OCI-LY1 (cell line): ENCODE data around the gene CNGA1.
"Not testable (repeated sequence)": the region's sequence is repeated elsewhere in the genome, so short reads cannot be mapped to it uniquely, and the experiment has no call there.

ENCODE experiments used
- H2AFZ ChIP-seq: fragments of 200-600 bp; sonication (generic), shearing (Covaris generic); 2 replicates; pipeline ENCODE4 v1.6.0; 2014; ENCODE audit warnings: antibody characterized with exemption, mild to moderate bottlenecking, low read length
- H3F3A ChIP-seq: fragments of 200-600 bp; sonication (generic), shearing (Covaris generic); 2 replicates; pipeline ENCODE4 v1.6.0; 2014; ENCODE audit warnings: mild to moderate bottlenecking, antibody characterized with exemption, low read length, moderate library complexity; ENCODE audit not compliant: insufficient read depth
- H3K27ac ChIP-seq: fragments of 200-600 bp; sonication (generic); 2 replicates; pipeline ENCODE4 v1.5.1; 2014; ENCODE audit warnings: low read length, mixed run types, mild to moderate bottlenecking, low read depth; ENCODE audit not compliant: poor library complexity, severe bottlenecking
- H3K27me3 ChIP-seq: fragments of 200-600 bp; sonication (generic); 2 replicates; pipeline ENCODE4 v1.6.0; 2014; ENCODE audit warnings: antibody characterized with exemption, mild to moderate bottlenecking, low read length, moderate library complexity; ENCODE audit not compliant: insufficient read depth
- H3K36me3 ChIP-seq: fragments of 200-600 bp; sonication (generic); 2 replicates; pipeline ENCODE4 v1.6.1; 2014; ENCODE audit warnings: mild to moderate bottlenecking, antibody characterized with exemption, low read length, moderate library complexity, mixed read lengths; ENCODE audit not compliant: insufficient read depth
- H3K4me1 ChIP-seq: fragments of 200-600 bp; sonication (generic); 2 replicates; pipeline ENCODE4 v1.5.1; 2014; ENCODE audit warnings: mild to moderate bottlenecking, low read length, moderate library complexity; ENCODE audit not compliant: insufficient read depth, severe bottlenecking
- H3K4me2 ChIP-seq: fragments of 200-600 bp; sonication (generic), shearing (Covaris generic); 2 replicates; pipeline ENCODE4 v1.6.1; 2014; ENCODE audit warnings: low read length
- H3K4me3 ChIP-seq: fragments of 200-600 bp; sonication (generic); 2 replicates; pipeline ENCODE4 v1.5.1; 2014; ENCODE audit warnings: low read length, low read depth, mild to moderate bottlenecking, mixed read lengths; ENCODE audit not compliant: poor library complexity, severe bottlenecking
- H3K79me2 ChIP-seq: fragments of 200-600 bp; shearing (Covaris generic); 2 replicates; pipeline ENCODE4 v1.6.1; 2016; ENCODE audit warnings: mixed run types, low read length, mixed read lengths; ENCODE audit not compliant: insufficient read depth
- H3K9ac ChIP-seq: fragments of 200-600 bp; sonication (generic), shearing (Covaris generic); 2 replicates; pipeline ENCODE4 v1.6.1; 2014; ENCODE audit warnings: mild to moderate bottlenecking, low read length, mixed read lengths
- H3K9me2 ChIP-seq: fragments of 200-600 bp; sonication (generic), shearing (Covaris generic); 2 replicates; pipeline ENCODE4 v1.6.1; 2014; ENCODE audit warnings: low read depth, mild to moderate bottlenecking, low read length, mixed read lengths
- H3K9me3 ChIP-seq: fragments of 200-600 bp; shearing (Covaris generic); 2 replicates; pipeline ENCODE4 v1.6.1; 2014; ENCODE audit warnings: low read length, mixed read lengths
- H4K20me1 ChIP-seq: fragments of 200-600 bp; sonication (generic), shearing (Covaris generic); 2 replicates; pipeline ENCODE4 v1.6.0; 2016; ENCODE audit warnings: mild to moderate bottlenecking, low read length; ENCODE audit not compliant: insufficient read depth
- CTCF ChIP-seq: fragments of 200-600 bp; sonication (generic), shearing (Covaris generic); IDR thresholded peaks from 2 replicates; pipeline ENCODE4 v1.5.1; 2017; ENCODE audit warnings: mild to moderate bottlenecking, antibody characterized with exemption, low read length, moderate library complexity, mixed read lengths
- EZH2 ChIP-seq: fragments of 200-600 bp; sonication (generic), shearing (Covaris generic); IDR thresholded peaks from 2 replicates; pipeline ENCODE4 v1.8.0; 2017; ENCODE audit warnings: borderline replicate concordance, mixed run types, mild to moderate bottlenecking, antibody characterized with exemption, low read length, moderate library complexity, mixed read lengths

Gene CNGA1

DNA sequence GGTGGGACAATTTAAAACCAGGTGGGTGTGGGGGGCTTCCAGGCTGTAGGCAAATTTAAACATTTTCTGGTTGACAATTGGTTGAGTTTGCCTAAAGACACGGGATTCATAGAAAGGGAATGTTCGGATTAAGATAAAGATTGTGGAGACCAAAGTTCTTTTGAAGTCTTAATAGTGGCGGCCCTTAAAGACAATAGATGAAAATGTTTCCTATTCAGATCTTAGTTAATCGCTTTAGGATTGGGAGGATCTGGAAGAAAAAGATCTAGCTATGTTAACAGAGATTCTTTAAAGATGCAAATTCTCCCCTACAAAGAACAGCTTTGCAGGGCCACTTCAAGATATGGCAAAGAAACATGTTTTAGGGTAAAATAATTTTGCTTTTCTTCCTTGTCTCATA, 4.8 kb downstream of the CNGA1 start:
- H2AFZ ChIP-seq: no peak overlapping the region
- no peaks in the 10 kb centered on the region; the same call in 1 of the 2 replicates for H3K9me3 ChIP-seq
- peaks cover 9% of the 10 kb centered on the region for H3K4me1 ChIP-seq
- H3K4me3 ChIP-seq: no peak overlapping the region
- H3K79me2 ChIP-seq: no peaks in the 10 kb centered on the region
- H3K36me3 ChIP-seq: no peaks in the 10 kb centered on the region
- no peak overlapping the region for H3K4me2 ChIP-seq
- TF ChIP-seq EZH2 (no peak), CTCF (no peak)
- H4K20me1 ChIP-seq: no peaks in the 10 kb centered on the region
- no peaks in the 10 kb centered on the region for H3F3A ChIP-seq
- no peaks in the 10 kb centered on the region for H3K27me3 ChIP-seq
- H3K27ac ChIP-seq: no peak overlapping the region
- no peak overlapping the region for H3K9ac ChIP-seq
- no peaks in the 10 kb centered on the region for H3K9me2 ChIP-seq

- not testable (repeated sequence) for H3K4me2 ChIP-seq, H3K79me2 ChIP-seq, H3K4me1 ChIP-seq, H3K9me2 ChIP-seq, H2AFZ ChIP-seq, H3K4me3 ChIP-seq, H3K27me3 ChIP-seq, H3K9me3 ChIP-seq, H4K20me1 ChIP-seq, H3K36me3 ChIP-seq, H3K27ac ChIP-seq, H3F3A ChIP-seq, H3K9ac ChIP-seq
Measured at GRCh38 chr4:48010906-48011305, 5.6 kb downstream of the CNGA1 start.

DNA sequence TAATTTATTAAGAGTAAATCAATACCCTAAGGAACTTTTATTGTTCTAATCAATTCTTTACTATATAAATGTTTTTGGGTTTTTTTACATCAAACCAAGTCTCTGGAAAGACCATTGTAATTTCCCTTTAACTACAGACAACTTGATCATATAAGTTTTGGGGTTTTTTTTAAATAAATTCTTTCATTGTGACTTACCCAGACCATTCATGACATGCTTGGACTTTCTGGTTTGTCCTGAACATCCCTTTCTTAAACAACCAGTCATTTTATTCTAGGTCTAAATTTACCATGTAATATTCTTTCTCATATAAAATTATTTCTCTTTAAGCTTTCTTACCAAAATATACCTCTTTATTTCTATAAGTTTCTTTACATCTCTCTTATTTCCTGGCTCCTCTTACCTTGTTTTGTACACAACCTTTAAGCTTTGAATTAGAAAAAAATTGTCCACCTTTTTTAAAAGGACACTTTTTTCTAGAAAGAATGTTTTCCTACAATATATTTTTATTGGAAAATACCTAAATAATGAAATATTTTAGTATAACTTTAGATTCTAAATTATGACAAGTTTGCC, 8.4 kb downstream of the CNGA1 start:
- Histone ChIP-seq H3K4me1 (no peaks in the 10 kb centered on the region), H3K9me2 (no peaks in the 10 kb centered on the region), H4K20me1 (no peaks in the 10 kb centered on the region), H3K79me2 (no peaks in the 10 kb centered on the region), H3K27ac (no peak overlapping the region), H3K4me2 (no peak overlapping the region), H3K9me3 (peaks cover 2% of the 10 kb centered on the region; the same call in 1 of the 2 replicates), H3K27me3 (no peaks in the 10 kb centered on the region), H3K9ac (no peak overlapping the region), H3F3A (no peaks in the 10 kb centered on the region), H3K36me3 (no peaks in the 10 kb centered on the region), H2AFZ (no peak overlapping the region), H3K4me3 (no peak overlapping the region)
- TF ChIP-seq CTCF (no peak), EZH2 (no peak)

- H3K4me3 ChIP-seq: no peak overlapping the region
- no peaks in the 10 kb centered on the region for H3K27me3 ChIP-seq
- TF ChIP-seq EZH2: no peak
- no peak for TF ChIP-seq CTCF
- no peaks in the 10 kb centered on the region for H3K9me2 ChIP-seq
- no peak overlapping the region for H3K27ac ChIP-seq
- H3F3A ChIP-seq: no peaks in the 10 kb centered on the region
- H3K79me2 ChIP-seq: no peaks in the 10 kb centered on the region
- H2AFZ ChIP-seq: no peak overlapping the region
- H3K9me3 ChIP-seq: peaks cover 2% of the 10 kb centered on the region; the same call in 1 of the 2 replicates
- no peaks in the 10 kb centered on the region for H3K36me3 ChIP-seq
- H4K20me1 ChIP-seq: no peaks in the 10 kb centered on the region
- no peak overlapping the region for H3K9ac ChIP-seq
- H3K4me2 ChIP-seq: no peak overlapping the region
- no peaks in the 10 kb centered on the region for H3K4me1 ChIP-seq
Measured at GRCh38 chr4:48005781-48006180, 10.7 kb downstream of the CNGA1 start.
